ENCODE results near the gene LRRC63. TPM values are rescaled to one million over a fixed set of nuclear protein-coding genes. Genes with fewer than 3 reads are reported as not detected.
"Not testable (repeated sequence)": the region's sequence is repeated elsewhere in the genome, so short reads cannot be mapped to it uniquely, and the experiment has no call there.

Gene LRRC63
- polyA plus RNA-seq, 3 donors: 0.36 TPM; not detected in 2

DNA sequence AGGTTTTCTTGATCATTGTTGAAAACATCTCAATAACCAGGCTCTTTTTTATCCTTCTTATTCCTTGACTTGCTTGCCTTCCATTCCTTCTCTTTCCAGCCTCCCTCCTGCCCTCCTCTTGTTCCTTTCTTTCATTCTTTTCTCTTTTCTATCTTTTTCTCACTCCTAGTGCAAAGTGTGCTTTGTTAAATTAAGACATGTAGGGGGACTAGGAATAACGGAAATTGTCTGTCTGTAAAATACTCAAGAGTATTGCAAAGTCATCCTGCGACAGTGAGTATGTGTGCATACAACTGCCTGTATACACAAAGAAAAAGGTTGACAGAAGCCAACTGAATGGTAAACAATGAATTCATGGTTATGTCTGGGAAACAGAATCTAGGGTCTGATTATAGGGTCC, 70.1 kb downstream of the LRRC63 start:
- no peaks in the 10 kb centered on the region for H3K4me1 ChIP-seq (ENCODE audit: control insufficient read depth in 1 of 2, insufficient read depth in 2 of 2, low read length in 2 of 2)
- no peak overlapping the region for H3K4me3 ChIP-seq (replicated peaks in 1 of 3; ENCODE audit: low read depth in 2 of 3, low read length in 3 of 3)
- H2AFZ ChIP-seq (ENCODE audit: insufficient read depth, low read depth, low read length, poor library complexity, severe bottlenecking): no peak overlapping the region
- no peak overlapping the region for H3K4me3 Mint-ChIP-seq
- H3K4me2 ChIP-seq (replicated peaks; ENCODE audit: extremely low read depth, low read length, poor library complexity, severe bottlenecking): no peak overlapping the region
- no peaks in the 10 kb centered on the region for H3K36me3 ChIP-seq (replicated peaks in 1 of 2; ENCODE audit: control insufficient read depth in 1 of 2, insufficient read depth in 2 of 2, low read length in 2 of 2)
- intact Hi-C loops (cut with micrococcal nuclease): no loop called here
- H3K9me3 ChIP-seq (replicated peaks in 1 of 2; ENCODE audit: control insufficient read depth in 1 of 2, insufficient read depth in 1 of 2, low read length in 2 of 2): no peaks in the 10 kb centered on the region
- peaks cover 0 to 3% (median 1%) of the 10 kb centered on the region in 3 donors for H3K27me3 Mint-ChIP-seq (ENCODE audit: low read depth in 3 of 3)
- no peaks in the 10 kb centered on the region for H4K20me1 ChIP-seq (ENCODE audit: insufficient read depth, low read length)
- TF ChIP-seq, protein P1, sequence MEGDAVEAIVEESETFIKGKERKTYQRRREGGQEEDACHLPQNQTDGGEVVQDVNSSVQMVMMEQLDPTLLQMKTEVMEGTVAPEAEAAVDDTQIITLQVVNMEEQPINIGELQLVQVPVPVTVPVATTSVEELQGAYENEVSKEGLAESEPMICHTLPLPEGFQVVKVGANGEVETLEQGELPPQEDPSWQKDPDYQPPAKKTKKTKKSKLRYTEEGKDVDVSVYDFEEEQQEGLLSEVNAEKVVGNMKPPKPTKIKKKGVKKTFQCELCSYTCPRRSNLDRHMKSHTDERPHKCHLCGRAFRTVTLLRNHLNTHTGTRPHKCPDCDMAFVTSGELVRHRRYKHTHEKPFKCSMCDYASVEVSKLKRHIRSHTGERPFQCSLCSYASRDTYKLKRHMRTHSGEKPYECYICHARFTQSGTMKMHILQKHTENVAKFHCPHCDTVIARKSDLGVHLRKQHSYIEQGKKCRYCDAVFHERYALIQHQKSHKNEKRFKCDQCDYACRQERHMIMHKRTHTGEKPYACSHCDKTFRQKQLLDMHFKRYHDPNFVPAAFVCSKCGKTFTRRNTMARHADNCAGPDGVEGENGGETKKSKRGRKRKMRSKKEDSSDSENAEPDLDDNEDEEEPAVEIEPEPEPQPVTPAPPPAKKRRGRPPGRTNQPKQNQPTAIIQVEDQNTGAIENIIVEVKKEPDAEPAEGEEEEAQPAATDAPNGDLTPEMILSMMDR (IDR thresholded peaks at IDR 0.05): no peak
- H3K79me2 ChIP-seq (ENCODE audit: insufficient read depth, low read length): no peaks in the 10 kb centered on the region
- peaks cover 0 to 2% (median 0%) of the 10 kb centered on the region in 7 donors for H3K9me3 Mint-ChIP-seq
- H3K4me1 Mint-ChIP-seq: peaks cover 6% of the 10 kb centered on the region
- no peaks in the 10 kb centered on the region for H3K36me3 Mint-ChIP-seq
- no peaks in the 10 kb centered on the region for H3K27me3 ChIP-seq (ENCODE audit: control insufficient read depth in 2 of 2, insufficient read depth in 2 of 2, low read length in 2 of 2)
- H3K9ac ChIP-seq (ENCODE audit: insufficient read depth, low read length, poor library complexity, severe bottlenecking): no peak overlapping the region
- no peak overlapping the region for H3K27ac ChIP-seq (ENCODE audit: low read depth in 1 of 2, low read length in 2 of 2)
- H3K27ac Mint-ChIP-seq: no peak overlapping the region
- DNase-seq: no peak
- WGBS (ENCODE audit: insufficient coverage): no CpG with 5 or more reads among the region's 2 CpGs

DNA sequence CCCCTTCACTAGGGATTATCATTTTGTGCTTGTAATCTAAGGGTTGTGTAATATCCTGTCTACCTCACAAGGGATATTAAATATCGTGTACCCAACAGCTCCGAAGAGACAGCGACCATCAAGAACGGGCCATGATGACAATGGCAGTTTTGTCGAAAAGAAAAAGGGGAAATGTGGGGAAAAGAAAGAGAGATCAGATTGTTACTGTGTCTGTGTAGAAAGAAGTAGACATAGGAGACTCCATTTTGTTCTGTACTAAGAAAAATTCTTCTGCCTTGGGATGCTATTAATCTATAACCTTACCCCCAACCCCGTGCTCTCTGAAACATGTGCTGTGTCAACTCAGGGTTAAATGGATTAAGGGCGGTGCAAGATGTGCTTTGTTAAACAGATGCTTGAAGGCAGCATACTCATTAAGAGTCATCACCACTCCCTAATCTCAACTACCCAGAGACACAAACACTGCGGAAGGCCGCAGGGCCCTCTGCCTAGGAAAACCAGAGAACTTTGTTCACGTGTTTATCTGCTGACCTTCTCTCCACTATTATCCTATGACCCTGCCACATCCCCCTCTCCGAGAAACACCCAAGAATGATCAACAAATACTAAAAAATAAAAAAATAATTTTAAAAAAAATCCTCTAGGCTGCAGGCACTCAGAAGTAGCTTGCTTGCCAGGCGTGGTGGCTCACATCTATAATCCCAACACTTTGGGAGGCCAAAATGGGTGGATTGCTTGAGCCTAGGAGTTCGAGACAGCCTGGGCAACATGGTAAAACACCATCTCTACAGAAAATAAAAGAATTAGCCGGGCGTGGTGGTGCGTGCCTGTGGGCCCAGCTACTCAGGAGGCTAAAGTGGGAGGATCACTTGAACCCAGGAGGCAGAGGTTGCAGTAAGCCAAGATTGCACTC, 72.4 kb downstream of the LRRC63 start:
- H3K4me2 ChIP-seq (replicated peaks; ENCODE audit: extremely low read depth, low read length, poor library complexity, severe bottlenecking); H3K9me3 Mint-ChIP-seq; intact Hi-C loops (cut with micrococcal nuclease); H3K4me1 Mint-ChIP-seq; H2AFZ ChIP-seq (ENCODE audit: insufficient read depth, low read depth, low read length, poor library complexity, severe bottlenecking); H3K9me3 ChIP-seq (replicated peaks in 1 of 2; ENCODE audit: control insufficient read depth in 1 of 2, insufficient read depth in 1 of 2, low read length in 2 of 2); H3K27me3 ChIP-seq (ENCODE audit: control insufficient read depth in 2 of 2, insufficient read depth in 2 of 2, low read length in 2 of 2); H3K4me1 ChIP-seq (ENCODE audit: control insufficient read depth in 1 of 2, insufficient read depth in 2 of 2, low read length in 2 of 2); H3K9ac ChIP-seq (ENCODE audit: insufficient read depth, low read length, poor library complexity, severe bottlenecking); H3K36me3 ChIP-seq (replicated peaks in 1 of 2; ENCODE audit: control insufficient read depth in 1 of 2, insufficient read depth in 2 of 2, low read length in 2 of 2); DNase-seq; H3K27ac ChIP-seq (ENCODE audit: low read depth in 1 of 2, low read length in 2 of 2); H3K4me3 Mint-ChIP-seq; H3K27me3 Mint-ChIP-seq (ENCODE audit: low read depth in 3 of 3); H3K36me3 Mint-ChIP-seq; H3K79me2 ChIP-seq (ENCODE audit: insufficient read depth, low read length); H3K4me3 ChIP-seq (replicated peaks in 1 of 3; ENCODE audit: low read depth in 2 of 3, low read length in 3 of 3); H4K20me1 ChIP-seq (ENCODE audit: insufficient read depth, low read length): not testable (repeated sequence)
- peak overlapping the region in 1 of 7 donors; percentile 4 for H3K27ac Mint-ChIP-seq
- WGBS (ENCODE audit: insufficient coverage): 65% methylated on average over 4 of the region's 16 CpGs

Measured in CD14-positive monocyte (primary cell).